HG02571 (cell line): ENCODE data around the gene EPHB1.
A peak's percentile ranks its signal among the peaks of the same experiment; 100 is the strongest.
"Not testable (repeated sequence)": the region's sequence is repeated elsewhere in the genome, so short reads cannot be mapped to it uniquely, and the experiment has no call there.

ENCODE experiments used
- ATAC-seq: cut with Tn5 transposase; IDR thresholded peaks from one replicate; pipeline ENCODE4 v1.9.1; 2021; ENCODE audit warnings: mild to moderate bottlenecking, moderate library complexity; ENCODE audit not compliant: unreplicated experiment

Gene EPHB1

DNA sequence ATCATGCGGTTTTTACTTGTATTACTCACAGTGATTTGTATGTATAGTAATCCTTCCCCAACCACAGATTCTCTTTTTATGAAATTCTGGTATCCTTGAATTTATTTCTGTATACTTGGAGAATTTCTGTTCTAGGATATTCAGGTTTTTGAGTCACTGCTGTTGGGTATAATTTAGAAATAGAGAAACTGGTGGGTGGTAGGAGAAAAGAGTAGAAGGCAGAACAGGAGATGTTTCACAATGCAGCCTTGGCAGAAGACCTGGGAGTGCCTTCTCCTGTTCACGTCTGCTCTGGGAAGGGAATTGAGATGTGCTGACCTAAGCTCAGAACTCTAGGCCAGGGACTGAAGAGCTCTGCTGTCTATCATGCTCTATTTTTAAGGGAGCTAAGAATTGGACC is 193.6 kb downstream of the EPHB1 start:
- ATAC-seq: no peak

DNA sequence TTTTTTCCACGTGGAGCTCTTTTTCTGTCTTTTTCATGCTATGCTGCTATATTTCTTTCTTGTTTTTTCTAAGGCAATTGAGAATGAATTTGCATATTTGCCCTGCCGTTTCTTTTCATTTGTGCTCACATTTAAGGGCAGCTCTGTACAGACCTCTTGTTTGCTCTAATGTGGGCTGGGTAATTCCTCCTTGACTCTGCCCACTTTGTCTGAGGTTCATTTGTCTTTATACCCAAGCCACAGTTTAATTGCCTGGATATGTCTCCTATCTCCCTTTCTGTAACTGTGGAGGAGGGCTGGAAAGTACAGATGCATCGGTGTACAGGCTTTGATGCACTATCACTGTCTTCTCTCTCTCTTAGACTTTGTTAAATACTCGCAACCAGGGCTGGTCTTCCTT is 195.9 kb downstream of the EPHB1 start:
- no peak for ATAC-seq

DNA sequence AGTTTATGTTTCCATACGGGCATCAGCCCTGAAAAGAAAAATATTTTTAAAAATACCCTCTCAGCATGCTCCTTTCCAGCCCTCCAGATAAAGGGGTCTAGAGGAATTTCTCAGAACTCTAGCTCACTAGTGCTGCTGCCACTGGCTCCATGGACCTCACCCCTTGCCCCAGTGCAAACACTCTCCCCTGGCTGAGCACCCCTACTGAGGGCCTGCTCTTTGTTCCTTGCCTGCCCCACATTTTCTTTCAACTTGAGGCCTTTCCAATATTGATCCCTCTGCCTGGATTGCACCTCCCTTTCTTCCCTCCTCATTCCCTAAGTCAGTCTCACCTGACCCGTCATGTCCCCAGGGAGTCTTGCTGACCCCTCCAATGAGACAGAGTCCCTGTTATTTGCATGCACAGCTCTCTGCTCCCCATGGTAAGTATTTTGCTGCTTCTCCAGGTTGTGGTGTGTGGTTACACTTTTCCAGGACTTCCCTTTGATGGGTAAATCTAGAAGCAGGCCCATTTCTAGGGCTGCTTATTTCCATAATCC is 196.5 kb downstream of the EPHB1 start:
- no peak for ATAC-seq

DNA sequence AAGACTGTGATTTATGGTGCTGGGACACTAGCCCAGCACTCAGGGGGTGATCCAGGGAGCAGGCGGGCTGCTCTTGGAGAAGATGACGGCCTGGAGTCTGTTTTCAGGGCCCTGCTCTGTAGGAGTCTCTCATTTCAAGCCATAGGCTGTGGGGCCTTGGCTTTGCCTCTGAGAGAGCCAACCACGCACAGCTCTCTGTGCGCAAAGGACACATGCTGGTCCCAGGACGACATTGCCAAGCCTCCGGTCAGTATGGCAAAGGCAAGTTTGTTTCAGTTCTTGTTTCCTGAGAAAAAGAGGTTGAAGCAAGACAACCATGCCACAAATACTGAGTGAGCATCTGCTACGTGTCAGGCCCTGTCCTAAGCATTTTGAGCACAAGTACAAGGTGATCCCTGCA is 197.1 kb downstream of the EPHB1 start:
- ATAC-seq: no peak

DNA sequence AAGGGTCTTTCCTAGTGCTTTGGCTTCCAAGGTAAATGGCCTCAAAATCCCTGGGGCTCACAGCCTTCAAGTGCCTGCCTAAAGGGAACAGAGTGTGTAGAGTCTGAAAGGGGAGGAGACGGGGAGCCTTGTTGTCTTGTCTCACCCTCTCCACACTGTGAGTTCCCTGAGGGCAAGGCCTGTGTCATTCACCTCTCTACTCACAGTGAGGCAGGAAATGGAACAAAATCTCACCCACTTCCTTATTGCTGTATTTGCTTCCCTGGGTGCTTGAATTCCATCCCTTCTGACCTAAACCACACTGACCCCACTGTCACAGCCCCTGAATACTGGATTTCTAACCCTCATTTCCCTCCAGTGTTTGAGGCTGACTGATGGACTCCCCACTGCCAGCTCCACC is 197.5 kb downstream of the EPHB1 start:
- no peak for ATAC-seq

DNA sequence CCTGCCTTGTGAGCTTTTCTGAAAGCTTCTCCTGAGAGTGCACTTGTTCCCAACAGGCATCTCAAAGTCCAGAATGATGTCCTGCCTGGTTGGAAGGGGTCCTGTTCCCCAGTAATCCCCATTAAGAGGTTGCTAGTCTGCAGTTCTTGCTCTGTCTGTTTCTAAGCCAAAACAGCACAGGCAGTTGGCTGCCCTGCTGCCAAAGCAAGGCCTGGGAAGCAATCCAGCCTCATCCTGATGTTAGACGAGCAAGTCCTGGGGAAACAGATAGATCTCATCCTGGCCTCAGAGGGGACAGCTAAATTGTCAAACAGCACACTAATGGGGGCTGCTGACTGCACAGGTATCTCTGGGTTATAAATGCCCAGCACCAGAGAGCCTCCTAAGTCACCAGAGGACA is 198.0 kb downstream of the EPHB1 start:
- ATAC-seq: no peak

DNA sequence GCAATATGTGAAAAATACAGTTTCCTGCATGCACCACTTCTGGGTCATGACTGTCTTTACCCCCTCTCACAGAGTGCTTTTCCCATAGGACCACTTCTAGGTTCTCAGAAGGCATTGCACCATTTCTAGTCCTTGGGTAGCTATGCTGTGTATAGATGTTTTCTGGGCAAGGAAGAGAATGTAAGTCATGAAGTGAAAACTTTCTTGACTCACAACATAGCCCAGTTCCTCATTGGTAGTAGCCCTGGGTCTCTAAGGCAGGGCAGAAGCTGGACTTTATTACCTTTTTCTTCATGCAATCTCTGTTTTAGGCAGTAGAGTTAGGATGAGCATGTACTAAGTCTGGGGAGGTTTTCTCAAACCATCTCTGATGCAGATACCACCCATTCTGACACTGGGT is 203.1 kb downstream of the EPHB1 start:
- ATAC-seq: no peak

DNA sequence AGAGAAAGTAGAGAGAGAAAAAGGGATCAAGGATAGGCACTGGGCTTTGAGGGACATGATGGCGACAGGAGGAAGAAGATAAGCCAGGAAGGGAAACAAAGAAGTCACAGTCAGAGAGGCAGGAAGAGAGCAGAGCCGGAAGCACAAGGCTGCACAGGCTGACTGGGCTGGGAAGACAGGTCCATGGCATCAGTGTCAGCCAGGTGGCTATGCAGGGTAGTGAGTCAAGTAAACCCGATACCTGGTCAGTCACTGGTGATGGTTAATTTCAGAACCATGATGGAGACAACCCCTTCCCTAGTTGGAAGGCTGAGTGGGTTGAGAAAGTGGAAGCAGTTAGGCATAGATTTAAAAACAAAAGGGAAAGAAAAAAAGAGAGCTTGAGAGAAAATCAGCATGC is 203.8 kb downstream of the EPHB1 start:
- peak; percentile 48 for ATAC-seq

DNA sequence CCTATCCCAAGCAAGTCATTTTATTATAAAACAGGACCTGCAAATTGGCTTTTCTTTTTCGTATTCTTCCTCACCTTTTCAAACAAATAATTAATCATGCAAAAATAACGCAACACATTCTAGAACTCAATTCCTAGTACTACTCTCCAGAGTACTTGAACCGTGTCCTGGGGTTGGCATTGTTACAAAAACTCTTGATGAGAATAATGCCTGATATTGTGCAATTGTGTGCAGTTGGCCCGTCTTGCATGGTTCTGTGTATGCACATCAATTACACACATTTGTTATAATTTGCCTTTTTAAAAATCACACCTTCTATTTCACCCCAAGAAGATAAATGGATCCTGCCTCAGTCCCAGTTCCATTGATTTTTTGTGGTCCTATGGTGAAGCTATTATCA is 205.4 kb downstream of the EPHB1 start:
- no peak for ATAC-seq

DNA sequence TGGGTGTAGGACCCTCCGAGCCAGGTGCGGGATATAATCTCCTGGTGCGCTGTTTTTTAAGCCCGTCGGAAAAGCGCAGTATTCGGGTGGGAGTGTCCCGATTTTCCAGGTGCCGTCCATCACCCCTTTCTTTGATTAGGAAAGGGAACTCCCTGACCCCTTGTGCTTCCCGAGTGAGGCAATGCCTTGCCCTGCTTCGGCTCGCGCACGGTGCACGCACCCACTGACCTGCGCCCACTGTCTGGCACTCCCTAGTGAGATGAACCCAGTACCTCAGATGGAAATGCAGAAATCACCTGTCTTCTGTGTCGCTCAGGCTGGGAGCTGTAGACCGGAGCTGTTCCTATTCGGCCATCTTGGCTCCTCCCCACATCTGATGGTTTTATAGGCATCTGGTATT is 210.6 kb downstream of the EPHB1 start:
- not testable (repeated sequence) for ATAC-seq

DNA sequence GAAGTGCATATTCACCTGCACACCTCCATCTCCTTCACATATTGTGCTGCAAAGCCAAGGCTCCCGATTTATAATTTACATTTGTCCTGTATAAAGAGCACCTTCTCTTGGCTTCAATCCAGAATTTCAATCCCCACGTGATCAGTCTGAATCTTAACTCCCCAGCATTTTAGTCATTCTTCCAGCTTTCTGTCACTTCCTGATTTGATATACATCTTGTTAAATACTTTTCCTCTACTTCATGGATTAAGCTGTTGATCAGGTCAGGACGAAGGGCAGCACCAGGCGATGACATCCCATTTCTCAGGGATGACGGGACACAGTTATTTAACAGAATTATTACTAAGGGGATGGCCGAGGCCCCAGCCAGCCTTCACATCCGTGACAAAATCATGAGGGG is 212.5 kb downstream of the EPHB1 start:
- ATAC-seq: no peak

DNA sequence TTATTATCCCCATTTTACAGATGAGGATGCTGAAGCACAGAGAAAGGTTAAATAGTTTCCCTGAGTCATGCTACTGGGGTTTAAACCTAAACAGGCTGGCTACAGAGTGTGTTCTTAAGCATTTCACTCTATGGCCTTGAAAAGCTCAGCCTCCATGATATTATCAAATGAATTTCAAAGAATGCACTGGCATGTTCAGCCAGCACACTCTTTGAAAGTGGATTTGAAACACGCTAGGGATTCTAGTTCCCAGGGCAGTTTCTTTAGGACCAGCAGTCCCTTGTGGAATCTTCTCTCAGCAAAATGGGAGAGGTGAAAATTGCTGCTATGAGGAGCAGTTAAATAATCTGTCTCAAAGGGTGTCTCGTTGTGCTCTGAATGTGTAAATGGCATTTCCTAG is 213.3 kb downstream of the EPHB1 start:
- ATAC-seq: no peak

DNA sequence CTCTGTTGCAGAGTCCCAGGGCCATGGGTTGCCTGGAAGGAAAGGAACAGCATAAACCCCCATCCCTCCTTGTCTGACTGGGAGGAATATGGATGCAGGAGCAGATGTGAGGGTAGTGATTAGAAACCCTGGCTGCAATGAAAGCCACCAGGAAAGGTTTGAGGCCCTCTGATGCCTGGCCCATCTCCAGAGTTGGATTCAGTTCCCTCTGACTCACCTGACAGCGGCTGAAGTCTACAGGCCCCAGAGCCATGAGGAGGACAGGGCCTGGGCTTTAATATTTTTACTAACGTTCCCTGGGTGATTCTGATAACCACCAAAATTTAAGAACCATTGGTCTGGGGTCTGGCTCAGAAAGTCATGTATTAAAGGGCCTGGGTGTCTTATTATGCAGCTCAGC is 214.0 kb downstream of the EPHB1 start:
- ATAC-seq: no peak

DNA sequence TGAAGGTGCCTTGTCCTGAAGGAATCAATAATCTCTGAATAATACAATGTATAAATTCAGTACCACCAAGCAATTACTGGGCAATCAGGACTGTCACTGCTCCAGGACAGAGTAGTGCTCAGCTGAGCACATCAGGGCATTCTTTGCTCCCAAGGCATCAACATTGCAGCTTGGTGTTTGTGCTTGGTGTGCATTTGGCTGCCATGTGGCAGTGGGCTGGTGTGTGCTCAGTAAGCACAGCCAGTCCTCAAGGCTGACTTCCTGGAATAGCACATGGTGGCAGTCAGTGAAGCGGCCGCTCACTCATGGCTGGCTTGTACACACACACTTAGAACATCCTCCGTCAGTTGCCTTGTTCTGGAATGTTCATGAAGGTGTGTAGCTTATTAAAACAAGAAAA is 217.0 kb downstream of the EPHB1 start:
- no peak for ATAC-seq

DNA sequence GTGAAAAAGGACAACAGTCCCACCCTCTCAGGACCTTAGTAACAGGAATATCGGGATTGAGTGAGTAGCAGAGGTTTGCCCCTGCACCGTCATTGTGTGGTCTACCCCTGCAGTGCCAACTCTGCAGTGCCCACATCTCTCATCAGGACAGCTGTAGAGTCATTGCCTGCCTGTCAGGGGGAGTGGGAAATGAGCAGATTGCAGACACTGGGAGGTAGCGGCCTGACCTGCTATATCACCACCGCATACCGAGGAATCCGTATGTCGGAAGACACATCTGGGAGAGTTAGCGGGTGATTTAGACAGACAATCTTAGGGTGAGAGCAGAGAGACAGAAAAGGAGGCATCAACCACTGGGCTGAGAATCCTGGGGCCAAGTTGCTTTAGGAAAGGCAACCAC is 218.1 kb downstream of the EPHB1 start:
- ATAC-seq: no peak

DNA sequence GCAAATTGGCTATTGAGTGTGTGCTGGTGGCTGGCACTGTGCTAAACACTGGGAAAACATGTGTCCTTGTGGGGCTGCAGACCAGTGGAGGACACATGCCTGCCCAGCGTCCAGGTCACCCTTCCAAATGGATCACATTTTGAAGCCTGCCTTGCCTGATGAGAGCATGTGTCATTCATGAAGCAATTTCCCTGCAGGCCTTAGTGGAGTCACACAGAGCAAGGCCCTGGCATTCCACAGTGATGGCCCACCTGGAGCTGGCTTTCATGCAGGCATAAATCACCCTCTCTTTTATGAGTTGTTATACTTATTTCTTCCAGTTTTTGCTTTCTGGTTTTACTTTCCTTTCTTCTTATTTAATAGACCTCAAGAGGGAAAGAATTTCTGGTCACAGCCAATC is 219.5 kb downstream of the EPHB1 start:
- ATAC-seq: no peak

DNA sequence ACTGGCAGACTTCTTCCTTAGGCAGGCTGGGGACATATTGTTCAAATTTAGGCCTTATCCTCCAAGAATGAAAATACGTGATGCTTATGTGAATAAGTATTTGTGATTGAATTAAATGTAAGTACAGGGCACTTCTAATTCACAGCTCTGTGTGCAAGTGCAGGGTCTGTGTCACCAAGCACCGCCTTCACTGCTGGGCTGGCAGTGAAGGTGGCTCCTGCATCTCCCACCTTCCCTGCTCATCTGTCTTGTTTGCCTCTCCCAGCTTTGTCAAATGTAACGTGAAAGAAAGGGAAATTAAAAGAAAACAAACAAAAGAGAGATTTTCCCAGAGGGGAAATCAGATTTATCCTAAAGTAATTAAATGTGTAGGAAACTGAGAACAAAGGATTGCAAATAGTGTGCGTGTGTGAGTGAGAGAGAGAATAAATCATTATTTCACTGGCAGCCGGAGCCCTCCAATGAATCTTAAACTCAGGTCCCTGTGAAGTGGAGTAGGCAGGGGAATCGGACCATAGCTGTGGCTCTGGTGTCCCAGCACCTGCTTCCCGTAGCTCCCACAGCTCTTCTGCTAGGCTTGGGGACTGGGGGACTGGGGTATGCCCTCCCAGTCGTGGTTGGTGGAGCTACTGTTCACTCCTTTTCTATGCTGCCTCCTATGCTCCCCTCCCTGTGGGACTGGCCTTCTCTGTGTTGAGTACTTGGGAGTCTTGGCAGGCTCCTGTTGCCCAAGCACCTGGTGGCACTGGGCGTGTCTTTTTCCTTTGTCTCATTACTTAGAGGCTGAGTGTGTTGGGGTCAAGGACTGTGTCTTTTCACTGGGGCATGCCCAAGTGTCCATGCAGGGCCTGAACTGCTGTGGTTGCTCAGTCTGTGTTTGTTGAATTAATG is 222.2 kb downstream of the EPHB1 start:
- no peak for ATAC-seq

DNA sequence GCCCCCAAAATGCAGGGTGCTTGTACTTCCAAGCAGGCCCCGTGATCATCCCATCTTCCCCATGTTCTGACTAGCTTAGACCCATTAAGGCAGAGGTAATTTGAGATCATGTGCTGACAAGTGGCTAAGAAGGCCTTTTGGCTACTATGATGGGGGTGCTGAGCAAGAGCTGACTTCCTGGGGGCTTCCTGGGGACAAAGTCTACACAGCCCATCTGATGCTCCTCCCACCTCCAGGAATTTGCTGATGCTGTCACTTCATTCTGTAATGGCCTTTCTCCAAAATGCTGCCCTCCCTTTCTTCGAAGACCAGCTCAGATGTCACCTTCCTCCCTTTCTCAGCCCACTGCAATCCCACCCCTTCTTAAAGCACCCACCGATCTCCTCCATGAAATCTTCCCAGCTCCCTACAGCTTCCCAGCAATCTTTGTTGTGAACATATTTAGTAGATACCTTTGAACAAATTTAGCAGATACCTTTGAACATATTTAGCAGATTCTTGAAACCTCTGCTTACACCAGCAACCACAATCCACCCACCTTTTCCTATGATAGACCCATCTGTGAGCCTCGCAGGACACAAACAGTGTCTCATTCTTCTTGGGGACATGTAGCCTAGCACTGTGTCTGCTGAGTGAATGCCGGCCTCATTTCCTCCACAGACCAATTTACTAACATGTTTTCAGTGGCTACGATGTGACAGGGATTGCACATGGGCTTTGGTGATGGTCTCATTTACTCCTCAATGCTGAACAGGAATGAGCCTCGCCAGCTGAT is 223.3 kb downstream of the EPHB1 start:
- peak; percentile 81 for ATAC-seq

DNA sequence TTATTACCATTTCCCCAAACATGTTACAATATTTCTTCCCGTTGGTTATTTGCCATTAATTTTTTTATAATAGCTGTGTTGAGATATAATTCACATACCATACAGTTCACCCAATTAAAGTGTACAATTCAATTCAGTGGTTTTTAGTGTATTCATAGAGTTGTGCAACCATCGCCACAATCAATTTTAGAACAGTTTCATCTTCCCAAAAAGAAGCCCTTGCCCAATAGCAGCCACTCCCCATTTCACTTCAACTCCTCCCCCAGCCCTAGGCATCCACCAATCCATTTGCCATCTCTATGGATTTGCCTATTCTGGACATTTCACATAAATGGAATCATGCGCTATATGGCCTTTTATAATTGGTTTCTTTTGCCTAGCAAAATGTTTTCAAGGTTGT is 225.1 kb downstream of the EPHB1 start:
- ATAC-seq: no peak

DNA sequence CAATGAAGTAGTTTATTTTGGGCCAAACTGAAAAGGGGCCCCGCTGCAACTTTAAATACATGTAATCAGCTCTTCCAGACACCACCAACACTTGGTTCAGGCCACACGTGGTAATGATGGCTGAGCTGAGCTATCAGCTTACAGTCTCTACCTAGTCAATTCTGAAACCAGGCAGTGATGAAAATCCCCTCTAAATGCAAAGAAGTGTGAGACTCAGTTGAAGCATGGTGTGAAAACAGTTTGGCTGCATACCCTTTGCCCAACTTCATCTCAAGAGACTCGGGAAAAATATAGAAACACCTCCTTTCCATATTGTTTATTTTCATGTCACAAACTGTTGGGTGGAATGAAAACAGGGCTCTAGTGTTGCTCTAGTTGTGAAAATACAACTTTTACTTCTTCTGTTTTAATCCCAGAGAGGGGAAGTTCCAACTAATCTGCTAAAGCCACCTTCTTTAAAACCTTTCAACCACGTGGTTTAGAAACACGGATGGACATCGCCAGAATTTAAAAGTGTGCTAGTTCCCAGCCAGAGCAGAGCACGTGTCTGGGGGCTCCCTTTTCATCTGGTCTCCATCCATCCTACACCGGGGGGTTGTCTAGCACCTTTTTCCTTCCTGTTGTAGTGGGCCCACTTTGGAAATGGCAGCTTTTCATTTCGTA is 229.1 kb downstream of the EPHB1 start:
- ATAC-seq: no peak
